ENCODE measurements around the gene AP3M1.

Gene AP3M1

DNA sequence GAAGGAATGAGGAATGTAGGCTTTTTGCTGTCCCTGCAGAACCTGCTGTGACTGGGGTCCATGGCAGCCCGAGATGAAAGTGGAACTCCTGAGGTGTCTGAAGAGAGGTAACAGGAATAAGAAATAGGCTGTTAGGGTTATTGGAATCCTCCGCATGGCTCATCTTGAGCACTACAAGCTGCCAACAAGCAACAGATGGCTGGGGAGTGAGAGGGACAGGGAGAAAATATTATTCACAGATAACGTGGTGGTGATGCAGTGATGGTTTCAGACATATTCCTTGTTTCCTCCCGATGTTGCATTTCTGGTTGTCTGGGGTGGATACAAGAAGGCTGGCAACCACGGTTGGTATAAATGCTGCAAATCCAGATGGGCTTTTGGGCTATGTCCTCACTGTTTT, 46.1 kb downstream of the AP3M1 start:
- no peak for TF ChIP-seq CTCF (IDR thresholded peaks at IDR 0.05; ENCODE audit: control insufficient read depth, extremely low read depth, insufficient read depth)
- H3K4me3 ChIP-seq (ENCODE audit: low read depth, low read length) = no peak overlapping the region
- no peak for DNase-seq (ENCODE audit: low read depth)

GRCh38 chr10:74103560-74104258, 46.9 kb downstream of the AP3M1 start:
- DNase-seq (ENCODE audit: low read depth) = no peak
- TF ChIP-seq CTCF (IDR thresholded peaks at IDR 0.05; ENCODE audit: control insufficient read depth, extremely low read depth, insufficient read depth) = peak; percentile 57
- no peak overlapping the region for H3K4me3 ChIP-seq (ENCODE audit: low read depth, low read length)

- TF ChIP-seq CTCF (IDR thresholded peaks at IDR 0.05; ENCODE audit: control insufficient read depth, extremely low read depth, insufficient read depth) = no peak
- H3K4me3 ChIP-seq (ENCODE audit: low read depth, low read length) = no peak overlapping the region
- DNase-seq (ENCODE audit: low read depth) = no peak
Measured at GRCh38 chr10:74099836-74100235, 50.8 kb downstream of the AP3M1 start.

DNA sequence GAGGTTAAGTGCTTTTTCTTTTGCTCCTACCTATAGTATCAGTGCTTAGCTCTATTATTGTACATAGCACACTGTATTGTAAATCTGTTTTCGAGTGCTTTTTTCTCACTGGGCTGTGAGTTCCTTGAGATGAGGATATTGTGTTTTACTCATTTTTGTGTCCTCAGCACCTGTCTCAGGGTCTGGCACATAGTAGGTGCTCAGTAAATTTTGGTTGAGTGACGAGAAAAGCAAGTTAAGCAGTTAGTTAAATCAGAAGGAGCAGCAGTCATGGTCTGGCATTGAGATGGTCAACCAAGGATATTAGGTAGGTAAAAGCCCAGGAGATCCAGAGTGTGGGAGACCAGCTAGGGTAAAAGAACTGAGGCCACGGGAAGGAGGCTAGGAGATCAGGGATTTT, 51.2 kb downstream of the AP3M1 start:
- DNase-seq (ENCODE audit: low read depth) = no peak
- TF ChIP-seq CTCF (IDR thresholded peaks at IDR 0.05; ENCODE audit: control insufficient read depth, extremely low read depth, insufficient read depth) = no peak
- no peak overlapping the region for H3K4me3 ChIP-seq (ENCODE audit: low read depth, low read length)

DNA sequence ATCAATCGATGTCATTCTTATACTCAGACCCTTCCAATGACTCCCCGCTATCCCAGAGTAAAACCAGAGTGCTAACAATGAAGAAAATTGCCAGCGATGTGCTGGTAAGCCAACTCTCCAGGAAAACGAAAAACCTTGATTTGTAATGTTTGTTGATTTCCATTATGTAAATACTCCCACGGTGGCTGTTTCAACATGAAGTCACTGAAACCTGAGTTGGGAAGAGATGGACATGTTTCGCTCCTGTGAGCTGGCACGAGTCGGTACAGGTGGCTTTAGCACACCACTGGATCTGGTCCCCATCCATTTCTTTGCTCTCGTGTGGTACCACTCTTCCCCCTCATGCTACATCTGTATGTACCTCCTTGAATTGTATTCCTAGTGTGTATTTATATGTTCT, 52.9 kb downstream of the AP3M1 start:
- no peak overlapping the region for H3K4me3 ChIP-seq (ENCODE audit: low read depth, low read length)
- no peak for DNase-seq (ENCODE audit: low read depth)
- no peak for TF ChIP-seq CTCF (IDR thresholded peaks at IDR 0.05; ENCODE audit: control insufficient read depth, extremely low read depth, insufficient read depth)

GRCh38 chr10:74096777-74097176, 53.9 kb downstream of the AP3M1 start:
- DNase-seq (ENCODE audit: low read depth) = no peak
- H3K4me3 ChIP-seq (ENCODE audit: low read depth, low read length) = no peak overlapping the region
- no peak for TF ChIP-seq CTCF (IDR thresholded peaks at IDR 0.05; ENCODE audit: control insufficient read depth, extremely low read depth, insufficient read depth)

GRCh38 chr10:74094231-74094630, 56.4 kb downstream of the AP3M1 start:
- H3K4me3 ChIP-seq (ENCODE audit: low read depth, low read length) = no peak overlapping the region
- TF ChIP-seq CTCF (IDR thresholded peaks at IDR 0.05; ENCODE audit: control insufficient read depth, extremely low read depth, insufficient read depth) = no peak
- no peak for DNase-seq (ENCODE audit: low read depth)

Measured in LNCaP clone FGC (cell line).